GM19035 (cell line): Measurements from ENCODE around the gene MAOA.
"Not testable (repeated sequence)": the region's sequence is repeated elsewhere in the genome, so short reads cannot be mapped to it uniquely, and the experiment has no call there.

Experiments used
- ATAC-seq: cut with Tn5 transposase; IDR thresholded peaks from one replicate; pipeline ENCODE4 v1.9.1; 2021; ENCODE audit not compliant: unreplicated experiment

The MAOA gene

GRCh38 chrX:43716144-43716543 is 60.0 kb downstream of the MAOA start:
- no peak for ATAC-seq

GRCh38 chrX:43716696-43717095 is 60.6 kb downstream of the MAOA start:
- ATAC-seq = no peak

GRCh38 chrX:43717161-43717560 is 61.1 kb downstream of the MAOA start:
- no peak for ATAC-seq

GRCh38 chrX:43718081-43718480 is 62.0 kb downstream of the MAOA start:
- ATAC-seq = no peak

GRCh38 chrX:43718546-43718945 is 62.4 kb downstream of the MAOA start:
- ATAC-seq = no peak

- no peak for ATAC-seq
These were observed 62.9 kb downstream of the MAOA start for GRCh38 chrX:43718956-43719355.

GRCh38 chrX:43720082-43720481 is 64.0 kb downstream of the MAOA start:
- no peak for ATAC-seq

GRCh38 chrX:43720961-43721360 is 64.9 kb downstream of the MAOA start:
- no peak for ATAC-seq

- ATAC-seq = not testable (repeated sequence)
These were observed 69.1 kb downstream of the MAOA start for GRCh38 chrX:43725227-43725626.

- ATAC-seq = not testable (repeated sequence)
These were observed 71.2 kb downstream of the MAOA start for GRCh38 chrX:43727254-43727653.

- no peak for ATAC-seq
These were observed 71.9 kb downstream of the MAOA start for GRCh38 chrX:43728002-43728401.

- ATAC-seq = no peak
These were observed 72.9 kb downstream of the MAOA start for GRCh38 chrX:43728966-43729365.

- ATAC-seq = no peak
These were observed 75.0 kb downstream of the MAOA start for GRCh38 chrX:43731086-43731485.

- ATAC-seq = no peak
These were observed 77.6 kb downstream of the MAOA start for GRCh38 chrX:43733699-43734098.

GRCh38 chrX:43734444-43734843 is 78.3 kb downstream of the MAOA start:
- no peak for ATAC-seq

- no peak for ATAC-seq
These were observed 79.4 kb downstream of the MAOA start for GRCh38 chrX:43735534-43735933.

- no peak for ATAC-seq
These were observed 79.9 kb downstream of the MAOA start for GRCh38 chrX:43735957-43736356.

- no peak for ATAC-seq
These were observed 85.9 kb downstream of the MAOA start for GRCh38 chrX:43741843-43742573.

- no peak for ATAC-seq
These were observed 87.2 kb downstream of the MAOA start for GRCh38 chrX:43743100-43743822.

GRCh38 chrX:43744284-43744683 is 88.2 kb downstream of the MAOA start:
- ATAC-seq = no peak

- no peak for ATAC-seq
These were observed 90.0 kb downstream of the MAOA start for GRCh38 chrX:43745938-43746721.

GRCh38 chrX:43747476-43747875 is 91.4 kb downstream of the MAOA start:
- ATAC-seq = no peak
